ENCODE results near the gene DHX8.

DHX8 gene

GRCh38 chr17:43483674-43484551, at the start of gene DHX8:
TSS of gene DHX8 (plus strand) at chr17:43483975. CDS start at chr17:43484038, 63 bp downstream.
- Histone ChIP-seq H3K9me2 (replicated peaks; ENCODE audit: insufficient read depth, low read length) (no peaks in the 10 kb centered on the region), H3K27ac (ENCODE audit: low read depth, low read length) (peak within 1 kb of the TSS; percentile 51)

GRCh38 chr17:43434902-43435319, 48.9 kb upstream of the DHX8 start:
- Histone ChIP-seq H3F3A (ENCODE audit: insufficient read depth) (no peaks in the 10 kb centered on the region), H3K27me3 (ENCODE audit: low read length) (no peaks in the 10 kb centered on the region), H3K27ac (ENCODE audit: low read depth, low read length) (no peak overlapping the region), H3K9me2 (replicated peaks; ENCODE audit: insufficient read depth, low read length) (no peaks in the 10 kb centered on the region), H4K20me1 (ENCODE audit: low read depth, low read length) (no peaks in the 10 kb centered on the region), H3K4me3 (ENCODE audit: insufficient read depth, low read length, poor library complexity, severe bottlenecking) (no peak overlapping the region), H3K9me3 (ENCODE audit: insufficient read depth, low read length) (no peaks in the 10 kb centered on the region), H3K4me2 (ENCODE audit: low read depth, low read length, poor library complexity, severe bottlenecking) (no peak overlapping the region), H3K9ac (ENCODE audit: low read length) (no peak overlapping the region), H2AFZ (ENCODE audit: low read depth, low read length, severe bottlenecking) (no peak overlapping the region), H3K36me3 (ENCODE audit: low read length) (no peaks in the 10 kb centered on the region), H3K79me2 (ENCODE audit: insufficient read depth, low read length) (no peaks in the 10 kb centered on the region)
- no peak for TF ChIP-seq CTCF (IDR thresholded peaks at IDR 0.05; ENCODE audit: insufficient read depth, low read length, poor library complexity, severe bottlenecking)
- TF ChIP-seq EZH2phosphoT487 (conservative IDR thresholded peaks at IDR 0.05; ENCODE audit: low read length) = no peak

More at GRCh38 chr17:43483674-43484551, at the start of gene DHX8:
- Histone ChIP-seq H3K79me2 (ENCODE audit: insufficient read depth, low read length) (peaks cover 42% of the 10 kb centered on the region), H3K4me2 (ENCODE audit: low read depth, low read length, poor library complexity, severe bottlenecking) (peak within 1 kb of the TSS; percentile 56), H4K20me1 (ENCODE audit: low read depth, low read length) (no peaks in the 10 kb centered on the region), H3K4me3 (ENCODE audit: insufficient read depth, low read length, poor library complexity, severe bottlenecking) (peak within 1 kb of the TSS; percentile 81), H3F3A (ENCODE audit: insufficient read depth) (no peaks in the 10 kb centered on the region), H3K27me3 (ENCODE audit: low read length) (no peaks in the 10 kb centered on the region), H3K36me3 (ENCODE audit: low read length) (no peaks in the 10 kb centered on the region), H2AFZ (ENCODE audit: low read depth, low read length, severe bottlenecking) (peak within 1 kb of the TSS; percentile 82), H3K9ac (ENCODE audit: low read length) (peak within 1 kb of the TSS; percentile 79), H3K9me3 (ENCODE audit: insufficient read depth, low read length) (no peaks in the 10 kb centered on the region)
- TF ChIP-seq EZH2phosphoT487 (conservative IDR thresholded peaks at IDR 0.05; ENCODE audit: low read length) (no peak), CTCF (IDR thresholded peaks at IDR 0.05; ENCODE audit: insufficient read depth, low read length, poor library complexity, severe bottlenecking) (peak; percentile 99)

GRCh38 chr17:43437756-43438155, 46.0 kb upstream of the DHX8 start:
- Histone ChIP-seq H4K20me1 (ENCODE audit: low read depth, low read length) (no peaks in the 10 kb centered on the region), H3K79me2 (ENCODE audit: insufficient read depth, low read length) (no peaks in the 10 kb centered on the region), H3K9me2 (replicated peaks; ENCODE audit: insufficient read depth, low read length) (no peaks in the 10 kb centered on the region), H3F3A (ENCODE audit: insufficient read depth) (no peaks in the 10 kb centered on the region), H3K9me3 (ENCODE audit: insufficient read depth, low read length) (no peaks in the 10 kb centered on the region), H2AFZ (ENCODE audit: low read depth, low read length, severe bottlenecking) (no peak overlapping the region), H3K4me3 (ENCODE audit: insufficient read depth, low read length, poor library complexity, severe bottlenecking) (no peak overlapping the region), H3K27me3 (ENCODE audit: low read length) (no peaks in the 10 kb centered on the region), H3K36me3 (ENCODE audit: low read length) (no peaks in the 10 kb centered on the region), H3K27ac (ENCODE audit: low read depth, low read length) (no peak overlapping the region), H3K9ac (ENCODE audit: low read length) (no peak overlapping the region), H3K4me2 (ENCODE audit: low read depth, low read length, poor library complexity, severe bottlenecking) (no peak overlapping the region)
- TF ChIP-seq CTCF (IDR thresholded peaks at IDR 0.05; ENCODE audit: insufficient read depth, low read length, poor library complexity, severe bottlenecking) = no peak
- no peak for TF ChIP-seq EZH2phosphoT487 (conservative IDR thresholded peaks at IDR 0.05; ENCODE audit: low read length)
